HCT116 (cell line): ENCODE results near the gene ERGIC3.

Experiments
- ATF3 ChIP-seq: IDR thresholded peaks from 2 replicates; pipeline ENCODE4 v1.6.1; 2012
- CBX3 ChIP-seq: IDR thresholded peaks from 2 replicates; pipeline ENCODE4 v1.6.1; 2012; ENCODE audit warnings: low read depth
- CEBPB ChIP-seq: IDR thresholded peaks from 2 replicates; pipeline ENCODE4 v1.6.1; 2012; ENCODE audit warnings: low read depth
- CTCF ChIP-seq, 3 experiments: fragments of 200-600 bp in 1 of 3; sonication (generic) in 1 of 3; IDR thresholded peaks in 2 of 3; conservative IDR thresholded peaks in 1 of 3; 2 replicates each; pipeline ENCODE4 v1.5.1; 2012 to 2017; ENCODE audit warnings: low read depth in 2 of 3, low read length in 2 of 3, antibody characterized with exemption in 1 of 3, borderline replicate concordance in 1 of 3, control low read depth in 1 of 3, mild to moderate bottlenecking in 1 of 3, mixed read lengths in 1 of 3, mixed run types in 1 of 3, moderate library complexity in 1 of 3; ENCODE audit not compliant: insufficient read depth in 1 of 3
- EGR1 ChIP-seq: IDR thresholded peaks from 2 replicates; pipeline ENCODE4 v1.6.1; 2012; ENCODE audit warnings: low read depth
- EZH2 ChIP-seq: fragments of 200-600 bp; sonication (generic); IDR thresholded peaks from 2 replicates; pipeline ENCODE4 v1.6.1; 2017; ENCODE audit warnings: antibody characterized with exemption, mixed run types
- JUND ChIP-seq: IDR thresholded peaks from 2 replicates; pipeline ENCODE4 v1.6.1; 2012
- MAX ChIP-seq: IDR thresholded peaks from 2 replicates; pipeline ENCODE4 v1.6.1; 2012
- POLR2A ChIP-seq: IDR thresholded peaks from 2 replicates; pipeline ENCODE4 v1.7.0; 2011; ENCODE audit warnings: borderline replicate concordance; ENCODE audit not compliant: insufficient read depth, insufficient read length; ENCODE audit errors: extremely low read depth
- POLR2AphosphoS5 ChIP-seq: IDR thresholded peaks from 2 replicates; pipeline ENCODE4 v1.6.1; 2011; ENCODE audit warnings: mild to moderate bottlenecking, low read depth, low read length, moderate library complexity
- RAD21 ChIP-seq: IDR thresholded peaks from 2 replicates; pipeline ENCODE4 v1.6.1; 2012; ENCODE audit warnings: low read depth, mild to moderate bottlenecking
- SIN3A ChIP-seq: IDR thresholded peaks from 2 replicates; pipeline ENCODE4 v1.6.1; 2012; ENCODE audit warnings: low read depth
- TCF7L2 ChIP-seq: IDR thresholded peaks from 2 replicates; pipeline ENCODE4 v1.7.0; 2011; ENCODE audit warnings: borderline replicate concordance, inconsistent platforms; ENCODE audit not compliant: insufficient read depth, insufficient read length; ENCODE audit errors: extremely low read depth
- YY1 ChIP-seq: IDR thresholded peaks from 2 replicates; pipeline ENCODE4 v1.6.1; 2011; ENCODE audit warnings: low read length, low read depth, moderate library complexity, mild to moderate bottlenecking; ENCODE audit not compliant: insufficient replicate concordance; ENCODE audit errors: extremely low read depth

- no peak for TF ChIP-seq CEBPB
- no peak for TF ChIP-seq POLR2A
- no peak for TF ChIP-seq CBX3
- no peak for TF ChIP-seq CTCF (IDR thresholded peaks at IDR 0.05 in 2 of 3, conservative IDR thresholded peaks at IDR 0.05 in 1 of 3; ENCODE audit: borderline replicate concordance in 1 of 3, insufficient read depth in 1 of 3, low read depth in 2 of 3, low read length in 2 of 3)
- TF ChIP-seq MAX = no peak
- no peak for TF ChIP-seq ATF3
- TF ChIP-seq POLR2AphosphoS5 = no peak
- TF ChIP-seq RAD21 = no peak
- TF ChIP-seq JUND = no peak
- no peak for TF ChIP-seq TCF7L2
- TF ChIP-seq EZH2 = no peak
- no peak for TF ChIP-seq YY1
- TF ChIP-seq SIN3A = no peak
- no peak for TF ChIP-seq EGR1
These were observed 20.7 kb downstream of the ERGIC3 start for GRCh38 chr20:35562541-35563110.
